AG04450 (cell line): Measurements from ENCODE around the gene ACOT7. TPM values are rescaled to one million over a fixed set of nuclear protein-coding genes. Genes with fewer than 3 reads are reported as not detected.

Source experiments
- CTCF ChIA-PET: fragments of 300-600, 350-600 bp; formaldehyde crosslinking; extraction: SDS; loops from one replicate; lab custom pipeline; 2022; ENCODE audit warnings: antibody characterized with exemption, inconsistent platforms; lab: Charles Lee
- POLR2A ChIA-PET: fragments of 350-600 bp; formaldehyde crosslinking; extraction: SDS; loops from one replicate; lab custom pipeline; 2021; ENCODE audit warnings: antibody characterized with exemption, inconsistent platforms; lab: Yijun Ruan, JAX
- DNase-seq: peaks from one replicate; pipeline ENCODE4 v3.0.0-alpha.2; 2011; ENCODE audit warnings: low read depth, low spot score
- H3K27ac ChIP-seq: one replicate; pipeline ENCODE4 v1.5.1; 2012; ENCODE audit warnings: low read depth, low read length, control low read depth
- H3K27me3 ChIP-seq: one replicate; pipeline ENCODE4 v1.6.0; 2012; ENCODE audit warnings: low read length; ENCODE audit not compliant: control insufficient read depth, insufficient read depth
- H3K4me3 ChIP-seq: 2 replicates; pipeline ENCODE4 v1.5.1; 2011; ENCODE audit warnings: mild to moderate bottlenecking, low read depth, low read length, control low read depth
- H3K9me3 ChIP-seq: 2 replicates; pipeline ENCODE4 v1.5.1; 2012; ENCODE audit warnings: low read length; ENCODE audit not compliant: control insufficient read depth, insufficient read depth
- CTCF ChIP-seq: IDR thresholded peaks from 2 replicates; pipeline ENCODE4 v1.5.1; 2011; ENCODE audit warnings: low read depth, low read length, control low read depth, inconsistent platforms
- polyA plus RNA-seq: library from polyadenylated mRNA; depleted of rRNA; stranded (reverse); fragments of >200 nt; gene quantifications from 2 replicates; pipeline ENCODE4 v1.2.3, GENCODE V29; 2011

The ACOT7 gene
- polyA plus RNA-seq, 1 experiment = 80.1 TPM

GRCh38 chr1:6299557-6300165 is 93.9 kb downstream of the ACOT7 start:
- no peak for TF ChIP-seq CTCF
- H3K4me3 ChIP-seq = no peak overlapping the region
- peaks cover 2% of the 10 kb centered on the region; the same call in 1 of the 2 replicates for H3K9me3 ChIP-seq
- no peak for DNase-seq
- POLR2A ChIA-PET = no interaction called here
- H3K27ac ChIP-seq = no peak overlapping the region
- H3K27me3 ChIP-seq = no peaks in the 10 kb centered on the region
- CTCF ChIA-PET = interaction anchor here (1.0 kb wide), 1 partner anchor 94 kb away, joined by 4 read pairs; the partner anchor contains the start of gene ACOT7

GRCh38 chr1:6298940-6299465 is 94.6 kb downstream of the ACOT7 start:
- CTCF ChIA-PET = no interaction called here
- Histone ChIP-seq H3K4me3 (no peak overlapping the region), H3K27ac (no peak overlapping the region), H3K9me3 (peaks cover 2% of the 10 kb centered on the region; the same call in 1 of the 2 replicates), H3K27me3 (no peaks in the 10 kb centered on the region)
- DNase-seq = no peak
- TF ChIP-seq CTCF = no peak
- POLR2A ChIA-PET = no interaction called here

- H3K27ac ChIP-seq = no peak overlapping the region
Measured at GRCh38 chr1:6298530-6298929, 95.0 kb downstream of the ACOT7 start.

GRCh38 chr1:6295910-6296309 is 97.7 kb downstream of the ACOT7 start:
- Histone ChIP-seq H3K27ac (no peak overlapping the region), H3K4me3 (no peak overlapping the region), H3K27me3 (no peaks in the 10 kb centered on the region), H3K9me3 (no peaks in the 10 kb centered on the region)
- POLR2A ChIA-PET = no interaction called here
- no peak for DNase-seq
- no peak for TF ChIP-seq CTCF
- CTCF ChIA-PET = no interaction called here

More at GRCh38 chr1:6298530-6298929, 95.0 kb downstream of the ACOT7 start:
- TF ChIP-seq CTCF = no peak
- ChIA-PET POLR2A (no interaction called here), CTCF (no interaction called here)
- Histone ChIP-seq H3K4me3 (no peak overlapping the region), H3K9me3 (peaks cover 2% of the 10 kb centered on the region; the same call in 1 of the 2 replicates), H3K27me3 (no peaks in the 10 kb centered on the region)
- no peak for DNase-seq

GRCh38 chr1:6294890-6295556 is 98.5 kb downstream of the ACOT7 start:
- H3K4me3 ChIP-seq = no peak overlapping the region
- POLR2A ChIA-PET = no interaction called here
- no peak for TF ChIP-seq CTCF

More at GRCh38 chr1:6294890-6295556, 98.5 kb downstream of the ACOT7 start:
- DNase-seq = no peak
- H3K9me3 ChIP-seq = no peaks in the 10 kb centered on the region
- CTCF ChIA-PET = no interaction called here
- no peak overlapping the region for H3K27ac ChIP-seq
- no peaks in the 10 kb centered on the region for H3K27me3 ChIP-seq
